ENCODE measurements around the gene HAAO. TPM values are rescaled to one million over a fixed set of nuclear protein-coding genes. Genes with fewer than 3 reads are reported as not detected.

HAAO gene
- total and polyA plus RNA-seq, 2 experiments from 2014 or later, result 2.6 to 3.2 TPM

DNA sequence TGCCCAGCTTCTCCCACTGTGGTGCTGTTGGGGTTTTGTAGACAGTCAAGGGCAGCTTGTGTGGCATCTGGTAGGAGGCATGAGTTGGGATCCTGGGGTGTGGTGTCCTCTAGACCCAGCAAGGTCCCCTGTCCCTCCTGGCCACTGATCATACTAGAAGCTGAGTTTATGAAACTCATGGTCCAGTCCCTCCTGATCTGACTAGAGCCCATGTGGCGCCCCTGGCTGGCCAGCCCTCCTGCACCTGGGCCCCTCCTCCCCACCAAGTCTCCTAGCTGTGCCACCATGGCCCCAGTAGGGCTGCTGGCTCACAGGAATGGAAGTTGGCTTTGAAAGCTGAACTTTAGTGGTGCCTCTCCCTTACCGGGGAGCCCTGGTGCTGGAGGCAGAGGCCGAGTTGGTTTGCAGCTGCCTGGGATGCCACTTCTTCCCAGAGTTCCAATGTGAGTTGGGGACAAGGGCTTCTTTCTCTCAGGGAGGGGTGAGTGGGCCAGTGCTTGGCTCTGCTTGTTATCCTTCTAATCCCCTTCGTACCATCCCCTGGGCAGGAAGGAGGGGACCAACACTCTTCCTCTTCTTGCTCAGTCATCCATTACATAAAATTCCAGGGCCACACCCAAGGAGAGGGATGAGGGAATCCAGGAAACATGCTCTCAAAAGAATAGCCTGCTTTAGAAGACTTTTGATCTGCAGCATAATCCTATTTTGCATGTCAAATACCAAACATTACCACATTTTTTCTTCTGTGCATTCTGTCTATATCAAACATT is 37.5 kb upstream of the HAAO start:
- Mint-ChIP-seq H3K4me3 (no peak overlapping the region), H3K27me3 (ENCODE audit: insufficient read depth, low read depth, poor library complexity) (peaks cover 19% of the 10 kb centered on the region)
- no peak for TF ChIP-seq ZNF114 (CRISPR knock-in tag; IDR thresholded peaks at IDR 0.05)
- TF ChIP-seq, protein P1, sequence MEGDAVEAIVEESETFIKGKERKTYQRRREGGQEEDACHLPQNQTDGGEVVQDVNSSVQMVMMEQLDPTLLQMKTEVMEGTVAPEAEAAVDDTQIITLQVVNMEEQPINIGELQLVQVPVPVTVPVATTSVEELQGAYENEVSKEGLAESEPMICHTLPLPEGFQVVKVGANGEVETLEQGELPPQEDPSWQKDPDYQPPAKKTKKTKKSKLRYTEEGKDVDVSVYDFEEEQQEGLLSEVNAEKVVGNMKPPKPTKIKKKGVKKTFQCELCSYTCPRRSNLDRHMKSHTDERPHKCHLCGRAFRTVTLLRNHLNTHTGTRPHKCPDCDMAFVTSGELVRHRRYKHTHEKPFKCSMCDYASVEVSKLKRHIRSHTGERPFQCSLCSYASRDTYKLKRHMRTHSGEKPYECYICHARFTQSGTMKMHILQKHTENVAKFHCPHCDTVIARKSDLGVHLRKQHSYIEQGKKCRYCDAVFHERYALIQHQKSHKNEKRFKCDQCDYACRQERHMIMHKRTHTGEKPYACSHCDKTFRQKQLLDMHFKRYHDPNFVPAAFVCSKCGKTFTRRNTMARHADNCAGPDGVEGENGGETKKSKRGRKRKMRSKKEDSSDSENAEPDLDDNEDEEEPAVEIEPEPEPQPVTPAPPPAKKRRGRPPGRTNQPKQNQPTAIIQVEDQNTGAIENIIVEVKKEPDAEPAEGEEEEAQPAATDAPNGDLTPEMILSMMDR (conservative IDR thresholded peaks at IDR 0.05; ENCODE audit: low read depth in 2 of 2), result no peak
- no peak for TF ChIP-seq EZH2phosphoT487 (IDR thresholded peaks at IDR 0.05; ENCODE audit: unreplicated experiment)
- TF ChIP-seq, protein P2, sequence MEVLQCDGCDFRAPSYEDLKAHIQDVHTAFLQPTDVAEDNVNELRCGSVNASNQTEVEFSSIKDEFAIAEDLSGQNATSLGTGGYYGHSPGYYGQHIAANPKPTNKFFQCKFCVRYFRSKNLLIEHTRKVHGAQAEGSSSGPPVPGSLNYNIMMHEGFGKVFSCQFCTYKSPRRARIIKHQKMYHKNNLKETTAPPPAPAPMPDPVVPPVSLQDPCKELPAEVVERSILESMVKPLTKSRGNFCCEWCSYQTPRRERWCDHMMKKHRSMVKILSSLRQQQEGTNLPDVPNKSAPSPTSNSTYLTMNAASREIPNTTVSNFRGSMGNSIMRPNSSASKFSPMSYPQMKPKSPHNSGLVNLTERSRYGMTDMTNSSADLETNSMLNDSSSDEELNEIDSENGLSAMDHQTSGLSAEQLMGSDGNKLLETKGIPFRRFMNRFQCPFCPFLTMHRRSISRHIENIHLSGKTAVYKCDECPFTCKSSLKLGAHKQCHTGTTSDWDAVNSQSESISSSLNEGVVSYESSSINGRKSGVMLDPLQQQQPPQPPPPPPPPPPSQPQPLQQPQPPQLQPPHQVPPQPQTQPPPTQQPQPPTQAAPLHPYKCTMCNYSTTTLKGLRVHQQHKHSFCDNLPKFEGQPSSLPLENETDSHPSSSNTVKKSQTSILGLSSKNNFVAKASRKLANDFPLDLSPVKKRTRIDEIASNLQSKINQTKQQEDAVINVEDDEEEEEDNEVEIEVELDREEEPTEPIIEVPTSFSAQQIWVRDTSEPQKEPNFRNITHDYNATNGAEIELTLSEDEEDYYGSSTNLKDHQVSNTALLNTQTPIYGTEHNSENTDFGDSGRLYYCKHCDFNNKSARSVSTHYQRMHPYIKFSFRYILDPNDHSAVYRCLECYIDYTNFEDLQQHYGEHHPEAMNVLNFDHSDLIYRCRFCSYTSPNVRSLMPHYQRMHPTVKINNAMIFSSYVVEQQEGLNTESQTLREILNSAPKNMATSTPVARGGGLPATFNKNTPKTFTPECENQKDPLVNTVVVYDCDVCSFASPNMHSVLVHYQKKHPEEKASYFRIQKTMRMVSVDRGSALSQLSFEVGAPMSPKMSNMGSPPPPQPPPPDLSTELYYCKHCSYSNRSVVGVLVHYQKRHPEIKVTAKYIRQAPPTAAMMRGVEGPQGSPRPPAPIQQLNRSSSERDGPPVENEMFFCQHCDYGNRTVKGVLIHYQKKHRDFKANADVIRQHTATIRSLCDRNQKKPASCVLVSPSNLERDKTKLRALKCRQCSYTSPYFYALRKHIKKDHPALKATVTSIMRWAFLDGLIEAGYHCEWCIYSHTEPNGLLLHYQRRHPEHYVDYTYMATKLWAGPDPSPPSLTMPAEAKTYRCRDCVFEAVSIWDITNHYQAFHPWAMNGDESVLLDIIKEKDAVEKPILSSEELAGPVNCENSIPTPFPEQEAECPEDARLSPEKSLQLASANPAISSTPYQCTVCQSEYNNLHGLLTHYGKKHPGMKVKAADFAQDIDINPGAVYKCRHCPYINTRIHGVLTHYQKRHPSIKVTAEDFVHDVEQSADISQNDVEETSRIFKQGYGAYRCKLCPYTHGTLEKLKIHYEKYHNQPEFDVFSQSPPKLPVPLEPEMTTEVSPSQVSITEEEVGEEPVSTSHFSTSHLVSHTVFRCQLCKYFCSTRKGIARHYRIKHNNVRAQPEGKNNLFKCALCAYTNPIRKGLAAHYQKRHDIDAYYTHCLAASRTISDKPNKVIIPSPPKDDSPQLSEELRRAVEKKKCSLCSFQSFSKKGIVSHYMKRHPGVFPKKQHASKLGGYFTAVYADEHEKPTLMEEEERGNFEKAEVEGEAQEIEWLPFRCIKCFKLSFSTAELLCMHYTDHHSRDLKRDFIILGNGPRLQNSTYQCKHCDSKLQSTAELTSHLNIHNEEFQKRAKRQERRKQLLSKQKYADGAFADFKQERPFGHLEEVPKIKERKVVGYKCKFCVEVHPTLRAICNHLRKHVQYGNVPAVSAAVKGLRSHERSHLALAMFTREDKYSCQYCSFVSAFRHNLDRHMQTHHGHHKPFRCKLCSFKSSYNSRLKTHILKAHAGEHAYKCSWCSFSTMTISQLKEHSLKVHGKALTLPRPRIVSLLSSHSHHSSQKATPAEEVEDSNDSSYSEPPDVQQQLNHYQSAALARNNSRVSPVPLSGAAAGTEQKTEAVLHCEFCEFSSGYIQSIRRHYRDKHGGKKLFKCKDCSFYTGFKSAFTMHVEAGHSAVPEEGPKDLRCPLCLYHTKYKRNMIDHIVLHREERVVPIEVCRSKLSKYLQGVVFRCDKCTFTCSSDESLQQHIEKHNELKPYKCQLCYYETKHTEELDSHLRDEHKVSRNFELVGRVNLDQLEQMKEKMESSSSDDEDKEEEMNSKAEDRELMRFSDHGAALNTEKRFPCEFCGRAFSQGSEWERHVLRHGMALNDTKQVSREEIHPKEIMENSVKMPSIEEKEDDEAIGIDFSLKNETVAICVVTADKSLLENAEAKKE (CRISPR knock-in tag; IDR thresholded peaks at IDR 0.05), result no peak
- TF ChIP-seq, protein P3, sequence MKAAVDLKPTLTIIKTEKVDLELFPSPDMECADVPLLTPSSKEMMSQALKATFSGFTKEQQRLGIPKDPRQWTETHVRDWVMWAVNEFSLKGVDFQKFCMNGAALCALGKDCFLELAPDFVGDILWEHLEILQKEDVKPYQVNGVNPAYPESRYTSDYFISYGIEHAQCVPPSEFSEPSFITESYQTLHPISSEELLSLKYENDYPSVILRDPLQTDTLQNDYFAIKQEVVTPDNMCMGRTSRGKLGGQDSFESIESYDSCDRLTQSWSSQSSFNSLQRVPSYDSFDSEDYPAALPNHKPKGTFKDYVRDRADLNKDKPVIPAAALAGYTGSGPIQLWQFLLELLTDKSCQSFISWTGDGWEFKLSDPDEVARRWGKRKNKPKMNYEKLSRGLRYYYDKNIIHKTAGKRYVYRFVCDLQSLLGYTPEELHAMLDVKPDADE (IDR thresholded peaks at IDR 0.05), result no peak
- TF ChIP-seq JUNB (IDR thresholded peaks at IDR 0.05; ENCODE audit: unreplicated experiment), result no peak
- TF ChIP-seq NANOG (IDR thresholded peaks at IDR 0.05; ENCODE audit: borderline replicate concordance), result no peak
- no peak for TF ChIP-seq CREB1 (CRISPR knock-in tag; IDR thresholded peaks at IDR 0.05; ENCODE audit: low read depth)
- TF ChIP-seq STAT1 (IDR thresholded peaks at IDR 0.05; ENCODE audit: unreplicated experiment), result no peak

More for the DNA sequence above, 37.5 kb upstream of the HAAO start:
- Histone ChIP-seq H2AFZ (peak overlapping the region; percentile 41; the same call in 1 of the 2 replicates), H3K27me3 (ENCODE audit: insufficient read depth) (peaks cover 5% of the 10 kb centered on the region; the same call in 1 of the 2 replicates), H3F3A (replicated peaks; ENCODE audit: low read depth) (no peaks in the 10 kb centered on the region), H3K4me3 (no peak overlapping the region), H3K4me1 (ENCODE audit: insufficient read depth) (no peaks in the 10 kb centered on the region), H3K4me2 (no peak overlapping the region), H3K36me3 (ENCODE audit: insufficient read depth) (no peaks in the 10 kb centered on the region), H3K27ac (ENCODE audit: low read depth) (no peak overlapping the region), H3K79me2 (replicated peaks; ENCODE audit: insufficient read depth) (no peaks in the 10 kb centered on the region), H3K9me2 (ENCODE audit: insufficient read depth) (no peaks in the 10 kb centered on the region), H4K20me1 (replicated peaks; ENCODE audit: insufficient read depth) (no peaks in the 10 kb centered on the region)
- ATAC-seq (no peak), DNase-seq (ENCODE audit: low spot score) (no peak)
- no peak overlapping the region for H3K27ac Mint-ChIP-seq
- no peaks in the 10 kb centered on the region for H3K36me3 Mint-ChIP-seq (ENCODE audit: low read depth)
- peaks cover 6% of the 10 kb centered on the region for H3K4me1 Mint-ChIP-seq
- no peaks in the 10 kb centered on the region for H3K9me3 Mint-ChIP-seq
